RWPE2 (cell line): ENCODE results near the gene PSG2.
A peak's percentile ranks its signal among the peaks of the same experiment; 100 is the strongest.
"Not testable (repeated sequence)": the region's sequence is repeated elsewhere in the genome, so short reads cannot be mapped to it uniquely, and the experiment has no call there.

ENCODE experiments used
- ATAC-seq: fragments of 200-7000 bp; cut with Tn5 transposase; 3 replicates; pipeline ENCODE4 v1.9.1; 2021; ENCODE audit warnings: low read depth
- DNase-seq: peaks from one replicate; pipeline ENCODE4 v3.0.0-alpha.2; 2020; ENCODE audit warnings: low spot score
- H3K27ac ChIP-seq: fragments of 450-650 bp; 2 replicates; pipeline ENCODE4 v1.5.1; 2017; ENCODE audit warnings: mild to moderate bottlenecking; ENCODE audit not compliant: poor library complexity, severe bottlenecking
- H3K27me3 ChIP-seq: fragments of 250-450 bp; sonication (Bioruptor Pico); 2 replicates; pipeline ENCODE4 v1.5.1; 2021; ENCODE audit warnings: mild to moderate bottlenecking, moderate library complexity; ENCODE audit not compliant: insufficient read depth, poor library complexity, severe bottlenecking
- H3K36me3 ChIP-seq: fragments of 250-450 bp; sonication (Bioruptor Pico); 2 replicates; pipeline ENCODE4 v1.5.1; 2020; ENCODE audit warnings: low read depth, mild to moderate bottlenecking, moderate library complexity
- H3K4me1 ChIP-seq: fragments of 250-450 bp; sonication (Bioruptor Pico); 2 replicates; pipeline ENCODE4 v1.5.1; 2021; ENCODE audit warnings: mild to moderate bottlenecking, moderate library complexity; ENCODE audit not compliant: insufficient read depth, poor library complexity, severe bottlenecking
- H3K4me3 ChIP-seq: fragments of 250-450 bp; sonication (Bioruptor Pico); 2 replicates; pipeline ENCODE4 v1.5.1; 2021; ENCODE audit warnings: mild to moderate bottlenecking, moderate library complexity; ENCODE audit not compliant: severe bottlenecking
- H3K9me3 ChIP-seq: fragments of 250-450 bp; sonication (Bioruptor Pico); 2 replicates; pipeline ENCODE4 v1.5.1; 2021; ENCODE audit warnings: mild to moderate bottlenecking, moderate library complexity; ENCODE audit not compliant: severe bottlenecking
- TF ChIP-seq, protein P1 (sequence below): fragments of 450-650 bp; IDR thresholded peaks from one replicate; pipeline ENCODE4 v1.5.1; 2017; ENCODE audit warnings: mild to moderate bottlenecking, moderate library complexity; ENCODE audit not compliant: poor library complexity, severe bottlenecking

PSG2 gene

DNA sequence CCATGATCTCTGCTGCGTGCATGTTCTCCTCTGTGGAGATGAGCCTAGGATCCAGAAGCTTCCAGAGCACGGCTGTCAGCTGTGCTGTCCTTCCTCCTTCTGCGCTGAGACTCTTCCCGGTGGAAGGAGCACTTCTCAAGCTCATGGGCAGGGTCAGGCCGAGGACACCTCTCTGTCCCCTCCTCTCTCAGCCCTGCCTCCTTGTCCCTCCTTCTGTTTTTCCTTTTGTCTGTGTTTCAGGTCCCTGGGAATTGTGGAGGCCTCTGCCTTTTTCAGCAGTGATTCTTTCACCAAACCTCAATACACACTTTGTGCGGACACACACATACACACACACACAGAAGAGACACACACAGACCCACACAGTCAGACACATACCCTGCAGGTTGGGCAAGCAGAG is 56.1 kb downstream of the PSG2 start, which contains the start of gene PSG11:
Gene PSG11, minus strand, starts transcription at position 101 of the 400 bp plus-strand sequence. Its CDS starts 97 bp downstream, at position 4.
- not testable (repeated sequence) for ATAC-seq, DNase-seq, H3K27me3 ChIP-seq, H3K4me3 ChIP-seq, H3K36me3 ChIP-seq, H3K27ac ChIP-seq, H3K9me3 ChIP-seq
- H3K4me1 ChIP-seq = peaks cover 16% of the 10 kb centered on the region

- DNase-seq = peak; percentile 77
- Histone ChIP-seq H3K4me1 (peaks cover 19% of the 10 kb centered on the region), H3K27ac (peak overlapping the region; percentile 89)
- H3K9me3 ChIP-seq, H3K4me3 ChIP-seq, H3K36me3 ChIP-seq, ATAC-seq, H3K27me3 ChIP-seq: not testable (repeated sequence)
These were observed 60.4 kb downstream of the PSG2 start for GRCh38 chr19:43022098-43022497.

GRCh38 chr19:43021629-43022028 is 60.9 kb downstream of the PSG2 start:
- ATAC-seq = peak; percentile 84
- H3K27me3 ChIP-seq, H3K36me3 ChIP-seq, H3K9me3 ChIP-seq, H3K4me3 ChIP-seq, DNase-seq: not testable (repeated sequence)
- peaks cover 19% of the 10 kb centered on the region for H3K4me1 ChIP-seq
- peak overlapping the region; percentile 89 for H3K27ac ChIP-seq

DNA sequence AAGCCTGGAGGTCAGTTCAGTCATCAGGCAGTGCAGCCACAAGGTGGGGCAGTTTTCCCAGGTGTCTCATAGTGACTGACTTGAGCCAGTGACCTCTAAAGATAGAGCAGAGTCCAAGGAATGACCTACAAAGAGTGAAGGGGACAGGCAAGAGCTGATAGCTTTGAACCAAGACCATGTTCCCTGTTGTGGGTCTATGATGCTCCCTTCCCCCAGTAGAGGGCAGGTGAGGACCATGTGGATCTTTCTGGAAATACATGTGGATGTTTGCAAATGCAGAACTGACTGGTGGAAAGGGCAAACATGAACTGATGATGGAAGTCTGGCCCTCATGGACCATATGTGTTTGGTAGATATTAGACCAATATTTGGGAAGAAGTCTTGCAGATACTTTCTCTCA is 62.9 kb downstream of the PSG2 start:
- H3K36me3 ChIP-seq, H3K27ac ChIP-seq, H3K27me3 ChIP-seq, DNase-seq, H3K9me3 ChIP-seq, H3K4me3 ChIP-seq, ATAC-seq: not testable (repeated sequence)
- peaks cover 19% of the 10 kb centered on the region for H3K4me1 ChIP-seq
- TF ChIP-seq, protein P1, sequence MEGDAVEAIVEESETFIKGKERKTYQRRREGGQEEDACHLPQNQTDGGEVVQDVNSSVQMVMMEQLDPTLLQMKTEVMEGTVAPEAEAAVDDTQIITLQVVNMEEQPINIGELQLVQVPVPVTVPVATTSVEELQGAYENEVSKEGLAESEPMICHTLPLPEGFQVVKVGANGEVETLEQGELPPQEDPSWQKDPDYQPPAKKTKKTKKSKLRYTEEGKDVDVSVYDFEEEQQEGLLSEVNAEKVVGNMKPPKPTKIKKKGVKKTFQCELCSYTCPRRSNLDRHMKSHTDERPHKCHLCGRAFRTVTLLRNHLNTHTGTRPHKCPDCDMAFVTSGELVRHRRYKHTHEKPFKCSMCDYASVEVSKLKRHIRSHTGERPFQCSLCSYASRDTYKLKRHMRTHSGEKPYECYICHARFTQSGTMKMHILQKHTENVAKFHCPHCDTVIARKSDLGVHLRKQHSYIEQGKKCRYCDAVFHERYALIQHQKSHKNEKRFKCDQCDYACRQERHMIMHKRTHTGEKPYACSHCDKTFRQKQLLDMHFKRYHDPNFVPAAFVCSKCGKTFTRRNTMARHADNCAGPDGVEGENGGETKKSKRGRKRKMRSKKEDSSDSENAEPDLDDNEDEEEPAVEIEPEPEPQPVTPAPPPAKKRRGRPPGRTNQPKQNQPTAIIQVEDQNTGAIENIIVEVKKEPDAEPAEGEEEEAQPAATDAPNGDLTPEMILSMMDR = peak; percentile 57
